B cell (primary cell): Measurements from ENCODE around the gene TBK1.

Experiments
- EZH2 ChIP-seq: IDR thresholded peaks from 2 replicates; pipeline ENCODE4 v1.6.1; 2012; ENCODE audit warnings: borderline replicate concordance, low read depth, mild to moderate bottlenecking, moderate library complexity, low read length; ENCODE audit not compliant: insufficient read depth, poor library complexity, severe bottlenecking
- TF ChIP-seq, protein P1 (sequence below): fragments of 200-600 bp; IDR thresholded peaks from one replicate; pipeline ENCODE4 v1.8.0; 2022; ENCODE audit warnings: antibody characterized with exemption, mild to moderate bottlenecking

DNA sequence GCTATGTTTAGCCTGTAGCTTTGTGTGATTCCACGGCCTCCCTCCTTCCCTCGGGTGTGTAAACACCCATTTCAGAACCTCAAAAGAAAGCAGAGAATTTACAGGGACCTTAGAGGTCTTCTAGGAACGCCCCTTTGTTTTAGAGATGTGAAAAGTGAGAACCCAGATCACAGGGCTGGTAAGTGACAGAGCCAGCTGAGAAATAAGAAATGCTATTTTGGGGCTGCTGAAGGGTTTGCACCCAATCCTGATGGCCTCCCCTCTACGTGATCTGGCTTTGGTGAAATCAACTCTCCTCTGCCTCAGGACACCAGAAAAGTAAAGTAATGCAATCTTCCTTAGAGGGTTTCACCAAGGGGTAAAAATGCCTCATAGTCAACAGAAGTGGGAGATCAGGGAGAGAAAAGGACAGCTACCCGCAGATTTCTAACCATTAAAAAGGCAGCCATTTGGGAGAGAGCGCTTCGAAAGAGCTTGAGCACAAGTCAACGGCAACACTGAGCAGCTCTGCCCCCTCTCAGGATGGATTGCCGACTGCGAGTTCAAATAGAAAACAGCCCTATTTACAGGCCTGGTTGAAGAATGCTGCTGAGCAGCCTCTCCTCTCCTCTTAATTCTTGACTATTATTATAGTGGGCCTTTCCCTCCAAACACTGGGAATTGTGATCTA lies 79.9 kb downstream of the TBK1 start:
- TF ChIP-seq, protein P1, sequence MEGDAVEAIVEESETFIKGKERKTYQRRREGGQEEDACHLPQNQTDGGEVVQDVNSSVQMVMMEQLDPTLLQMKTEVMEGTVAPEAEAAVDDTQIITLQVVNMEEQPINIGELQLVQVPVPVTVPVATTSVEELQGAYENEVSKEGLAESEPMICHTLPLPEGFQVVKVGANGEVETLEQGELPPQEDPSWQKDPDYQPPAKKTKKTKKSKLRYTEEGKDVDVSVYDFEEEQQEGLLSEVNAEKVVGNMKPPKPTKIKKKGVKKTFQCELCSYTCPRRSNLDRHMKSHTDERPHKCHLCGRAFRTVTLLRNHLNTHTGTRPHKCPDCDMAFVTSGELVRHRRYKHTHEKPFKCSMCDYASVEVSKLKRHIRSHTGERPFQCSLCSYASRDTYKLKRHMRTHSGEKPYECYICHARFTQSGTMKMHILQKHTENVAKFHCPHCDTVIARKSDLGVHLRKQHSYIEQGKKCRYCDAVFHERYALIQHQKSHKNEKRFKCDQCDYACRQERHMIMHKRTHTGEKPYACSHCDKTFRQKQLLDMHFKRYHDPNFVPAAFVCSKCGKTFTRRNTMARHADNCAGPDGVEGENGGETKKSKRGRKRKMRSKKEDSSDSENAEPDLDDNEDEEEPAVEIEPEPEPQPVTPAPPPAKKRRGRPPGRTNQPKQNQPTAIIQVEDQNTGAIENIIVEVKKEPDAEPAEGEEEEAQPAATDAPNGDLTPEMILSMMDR: no peak
- TF ChIP-seq EZH2: no peak
